RWPE2 (cell line): ENCODE measurements around the gene SMPDL3B.

Source experiments
- ATAC-seq: fragments of 200-7000 bp; cut with Tn5 transposase; 3 replicates; pipeline ENCODE4 v1.9.1; 2021; ENCODE audit warnings: low read depth
- DNase-seq: peaks from one replicate; pipeline ENCODE4 v3.0.0-alpha.2; 2020; ENCODE audit warnings: low spot score
- H3K27ac ChIP-seq: fragments of 450-650 bp; 2 replicates; pipeline ENCODE4 v1.5.1; 2017; ENCODE audit warnings: mild to moderate bottlenecking; ENCODE audit not compliant: poor library complexity, severe bottlenecking
- H3K27me3 ChIP-seq: fragments of 250-450 bp; sonication (Bioruptor Pico); 2 replicates; pipeline ENCODE4 v1.5.1; 2021; ENCODE audit warnings: mild to moderate bottlenecking, moderate library complexity; ENCODE audit not compliant: insufficient read depth, poor library complexity, severe bottlenecking
- H3K36me3 ChIP-seq: fragments of 250-450 bp; sonication (Bioruptor Pico); 2 replicates; pipeline ENCODE4 v1.5.1; 2020; ENCODE audit warnings: low read depth, mild to moderate bottlenecking, moderate library complexity
- H3K4me1 ChIP-seq: fragments of 250-450 bp; sonication (Bioruptor Pico); 2 replicates; pipeline ENCODE4 v1.5.1; 2021; ENCODE audit warnings: mild to moderate bottlenecking, moderate library complexity; ENCODE audit not compliant: insufficient read depth, poor library complexity, severe bottlenecking
- H3K4me3 ChIP-seq: fragments of 250-450 bp; sonication (Bioruptor Pico); 2 replicates; pipeline ENCODE4 v1.5.1; 2021; ENCODE audit warnings: mild to moderate bottlenecking, moderate library complexity; ENCODE audit not compliant: severe bottlenecking
- H3K9me3 ChIP-seq: fragments of 250-450 bp; sonication (Bioruptor Pico); 2 replicates; pipeline ENCODE4 v1.5.1; 2021; ENCODE audit warnings: mild to moderate bottlenecking, moderate library complexity; ENCODE audit not compliant: severe bottlenecking
- TF ChIP-seq, protein P1 (sequence below): fragments of 450-650 bp; IDR thresholded peaks from one replicate; pipeline ENCODE4 v1.5.1; 2017; ENCODE audit warnings: mild to moderate bottlenecking, moderate library complexity; ENCODE audit not compliant: poor library complexity, severe bottlenecking

Gene SMPDL3B

DNA sequence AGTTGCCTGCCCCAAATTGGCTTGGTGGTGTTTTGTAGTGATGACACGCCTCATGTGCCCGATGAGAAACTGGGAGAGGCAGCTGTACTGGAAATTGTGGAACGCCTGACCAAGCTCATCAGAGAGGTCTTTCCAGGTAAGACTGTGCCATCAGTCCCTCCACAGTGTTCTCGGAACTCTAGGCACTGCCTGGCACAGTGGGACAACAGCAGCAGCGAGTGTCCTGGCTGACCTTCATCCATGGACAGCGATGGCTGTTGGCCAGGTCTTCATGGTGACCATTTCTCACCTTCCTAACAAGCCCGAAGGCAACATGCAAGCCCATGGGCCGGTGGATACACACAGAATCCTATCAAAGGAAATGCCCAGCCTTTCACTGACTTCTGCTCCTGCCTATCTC is 14.2 kb downstream of the SMPDL3B start:
- DNase-seq = no peak

DNA sequence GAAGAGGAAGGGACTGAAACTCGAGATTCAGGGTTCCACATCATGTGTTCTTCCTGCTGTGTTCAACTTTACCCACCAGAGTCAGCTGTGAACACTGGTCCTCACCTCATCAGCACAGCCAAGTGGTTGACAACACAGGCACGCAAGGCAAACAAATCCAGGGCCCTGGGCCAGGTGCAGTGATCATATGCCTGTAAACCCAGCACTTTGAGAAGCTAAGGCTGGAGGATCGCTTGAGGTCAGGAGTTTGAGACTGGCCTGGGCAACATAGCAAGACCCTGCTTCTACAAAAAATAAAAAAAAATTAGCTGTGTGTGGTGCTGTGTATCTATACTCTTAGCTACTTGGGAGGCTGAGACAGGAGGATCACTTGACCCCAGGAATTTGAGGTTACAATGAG is 16.6 kb downstream of the SMPDL3B start:
- Histone ChIP-seq H3K27ac (no peak overlapping the region), H3K9me3 (no peaks in the 10 kb centered on the region), H3K4me1 (no peaks in the 10 kb centered on the region), H3K27me3 (no peaks in the 10 kb centered on the region), H3K4me3 (no peak overlapping the region), H3K36me3 (no peaks in the 10 kb centered on the region)
- DNase-seq = no peak
- TF ChIP-seq, protein P1, sequence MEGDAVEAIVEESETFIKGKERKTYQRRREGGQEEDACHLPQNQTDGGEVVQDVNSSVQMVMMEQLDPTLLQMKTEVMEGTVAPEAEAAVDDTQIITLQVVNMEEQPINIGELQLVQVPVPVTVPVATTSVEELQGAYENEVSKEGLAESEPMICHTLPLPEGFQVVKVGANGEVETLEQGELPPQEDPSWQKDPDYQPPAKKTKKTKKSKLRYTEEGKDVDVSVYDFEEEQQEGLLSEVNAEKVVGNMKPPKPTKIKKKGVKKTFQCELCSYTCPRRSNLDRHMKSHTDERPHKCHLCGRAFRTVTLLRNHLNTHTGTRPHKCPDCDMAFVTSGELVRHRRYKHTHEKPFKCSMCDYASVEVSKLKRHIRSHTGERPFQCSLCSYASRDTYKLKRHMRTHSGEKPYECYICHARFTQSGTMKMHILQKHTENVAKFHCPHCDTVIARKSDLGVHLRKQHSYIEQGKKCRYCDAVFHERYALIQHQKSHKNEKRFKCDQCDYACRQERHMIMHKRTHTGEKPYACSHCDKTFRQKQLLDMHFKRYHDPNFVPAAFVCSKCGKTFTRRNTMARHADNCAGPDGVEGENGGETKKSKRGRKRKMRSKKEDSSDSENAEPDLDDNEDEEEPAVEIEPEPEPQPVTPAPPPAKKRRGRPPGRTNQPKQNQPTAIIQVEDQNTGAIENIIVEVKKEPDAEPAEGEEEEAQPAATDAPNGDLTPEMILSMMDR = no peak
- ATAC-seq = no peak

More for the DNA sequence above, 14.2 kb downstream of the SMPDL3B start:
- Histone ChIP-seq H3K27me3 (no peaks in the 10 kb centered on the region), H3K4me1 (no peaks in the 10 kb centered on the region), H3K27ac (no peak overlapping the region), H3K4me3 (no peak overlapping the region), H3K9me3 (no peaks in the 10 kb centered on the region), H3K36me3 (no peaks in the 10 kb centered on the region)
- ATAC-seq = no peak
- TF ChIP-seq, protein P1 = no peak

DNA sequence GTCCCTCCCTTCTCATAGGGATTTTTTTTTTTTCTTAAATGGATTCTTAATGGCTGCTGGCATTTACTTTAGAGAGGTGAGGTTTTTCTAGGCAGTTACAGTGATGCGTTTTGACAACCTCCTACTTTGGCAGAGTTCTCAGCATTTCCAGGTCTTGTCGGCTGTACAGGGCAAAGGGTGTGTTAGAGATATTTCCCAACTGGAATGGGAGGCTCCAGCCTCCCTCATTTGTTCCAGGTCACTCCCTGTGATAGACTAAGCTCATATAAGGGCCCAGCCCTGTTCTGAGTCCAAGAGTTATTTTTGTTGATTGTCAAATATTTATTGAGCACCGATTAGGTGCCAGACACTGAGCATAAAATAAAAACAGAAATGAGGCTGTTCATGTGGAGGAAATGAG is 17.3 kb downstream of the SMPDL3B start:
- H3K36me3 ChIP-seq = no peaks in the 10 kb centered on the region
- TF ChIP-seq, protein P1 = no peak
- ATAC-seq = no peak

GRCh38 chr1:27954186-27954585 is 19.4 kb downstream of the SMPDL3B start:
- Histone ChIP-seq H3K9me3 (no peaks in the 10 kb centered on the region), H3K27ac (no peak overlapping the region), H3K36me3 (no peaks in the 10 kb centered on the region), H3K4me3 (no peak overlapping the region), H3K4me1 (no peaks in the 10 kb centered on the region), H3K27me3 (no peaks in the 10 kb centered on the region)
- TF ChIP-seq, protein P1 = no peak
- DNase-seq (no peak), ATAC-seq (no peak)

More for the DNA sequence above, 17.3 kb downstream of the SMPDL3B start:
- no peak for DNase-seq
- Histone ChIP-seq H3K4me1 (no peaks in the 10 kb centered on the region), H3K9me3 (no peaks in the 10 kb centered on the region), H3K27me3 (no peaks in the 10 kb centered on the region), H3K27ac (no peak overlapping the region), H3K4me3 (no peak overlapping the region)

DNA sequence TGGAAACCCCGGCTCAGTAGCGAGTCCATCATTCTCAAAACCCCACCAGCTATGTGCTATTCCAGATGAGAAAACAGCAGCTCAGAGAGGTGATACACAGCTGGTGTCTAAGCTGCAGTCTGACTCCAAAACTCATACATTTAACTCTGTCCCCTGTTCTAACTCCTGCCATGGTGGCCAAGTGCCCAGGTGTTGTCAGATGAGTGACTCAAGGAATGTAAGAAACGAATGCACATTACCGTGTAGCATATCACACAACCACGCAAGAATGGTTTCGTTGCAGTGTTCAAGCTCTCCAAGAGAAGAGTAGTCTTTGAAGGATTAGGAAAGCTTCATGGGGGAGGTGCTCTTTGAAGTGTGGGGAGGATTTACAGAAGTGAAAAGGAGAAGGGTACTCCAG is 20.3 kb downstream of the SMPDL3B start:
- Histone ChIP-seq H3K36me3 (no peaks in the 10 kb centered on the region), H3K27me3 (no peaks in the 10 kb centered on the region), H3K4me3 (no peak overlapping the region), H3K27ac (no peak overlapping the region), H3K4me1 (no peaks in the 10 kb centered on the region), H3K9me3 (no peaks in the 10 kb centered on the region)
- DNase-seq (no peak), ATAC-seq (no peak)
- TF ChIP-seq, protein P1 = no peak
